ENCODE data around the gene PPP1R13L. TPM values are rescaled to one million over a fixed set of nuclear protein-coding genes. Genes with fewer than 3 reads are reported as not detected.
"Not testable (repeated sequence)": the region's sequence is repeated elsewhere in the genome, so short reads cannot be mapped to it uniquely, and the experiment has no call there.

Gene PPP1R13L
- total and polyA plus RNA-seq, 4 donors: 14.0 to 37.3 (median 33.0) TPM

- no peak for DNase-seq
- peaks cover 0 to 1% (median 0%) of the 10 kb centered on the region in 5 donors for H3K4me1 ChIP-seq (ENCODE audit: control insufficient read depth in 5 of 5, insufficient read depth in 5 of 5, low read length in 5 of 5)
- H3K27ac ChIP-seq (ENCODE audit: low read depth in 1 of 2, low read length in 1 of 2): no peak overlapping the region
- no peaks in the 10 kb centered on the region for H3K27me3 ChIP-seq (ENCODE audit: control insufficient read depth in 3 of 3, insufficient read depth in 3 of 3, low read length in 2 of 3)
- 72 to 94% methylated on average over 4 of the region's 4 CpGs for WGBS, 2 donors
- ATAC-seq (ENCODE audit: insufficient read depth, low FRiP score): no peak
- H3K4me3 ChIP-seq: no peak overlapping the region
- H3K36me3 ChIP-seq (ENCODE audit: control insufficient read depth in 4 of 4, insufficient read depth in 4 of 4, low read length in 4 of 4): peaks cover 2 to 50% (median 18%) of the 10 kb centered on the region in 4 donors
- no peak overlapping the region for H3K9ac ChIP-seq (ENCODE audit: insufficient read depth in 1 of 2, low read length in 2 of 2)
- peaks cover 0 to 2% (median 0%) of the 10 kb centered on the region in 4 donors for H3K9me3 ChIP-seq (ENCODE audit: control insufficient read depth in 4 of 4, insufficient read depth in 3 of 4, low read length in 3 of 4)
- no peak for TF ChIP-seq CTCF (IDR thresholded peaks at IDR 0.05; ENCODE audit: control extremely low read depth, extremely low read depth)
These were observed 12.3 kb upstream of the PPP1R13L start for GRCh38 chr19:45417151-45417550.

GRCh38 chr19:45414468-45414867 is 9.6 kb upstream of the PPP1R13L start:
- Histone ChIP-seq H3K4me3 (no peak overlapping the region), H3K4me1 (ENCODE audit: control insufficient read depth in 5 of 5, insufficient read depth in 5 of 5, low read length in 5 of 5) (no peaks in the 10 kb centered on the region), H3K27ac (ENCODE audit: low read depth in 1 of 2, low read length in 1 of 2) (no peak overlapping the region), H3K9me3 (ENCODE audit: control insufficient read depth in 4 of 4, insufficient read depth in 3 of 4, low read length in 3 of 4) (peaks cover 0 to 2% (median 0%) of the 10 kb centered on the region in 4 donors), H3K27me3 (ENCODE audit: control insufficient read depth in 3 of 3, insufficient read depth in 3 of 3, low read length in 2 of 3) (no peaks in the 10 kb centered on the region), H3K9ac (ENCODE audit: insufficient read depth in 1 of 2, low read length in 2 of 2) (no peak overlapping the region), H3K36me3 (ENCODE audit: control insufficient read depth in 4 of 4, insufficient read depth in 4 of 4, low read length in 4 of 4) (peaks cover 2 to 36% (median 10%) of the 10 kb centered on the region in 4 donors)
- ATAC-seq (ENCODE audit: insufficient read depth, low FRiP score) (no peak), DNase-seq (no peak)
- WGBS, 2 donors: 96 to 97% methylated on average over 8 of the region's 8 CpGs
- TF ChIP-seq CTCF (IDR thresholded peaks at IDR 0.05; ENCODE audit: control extremely low read depth, extremely low read depth): no peak

GRCh38 chr19:45413497-45413896 is 8.6 kb upstream of the PPP1R13L start:
- no peak for TF ChIP-seq CTCF (IDR thresholded peaks at IDR 0.05; ENCODE audit: control extremely low read depth, extremely low read depth)
- Histone ChIP-seq H3K4me3 (no peak overlapping the region), H3K9me3 (ENCODE audit: control insufficient read depth in 4 of 4, insufficient read depth in 3 of 4, low read length in 3 of 4) (peaks cover 0 to 2% (median 0%) of the 10 kb centered on the region in 4 donors), H3K4me1 (ENCODE audit: control insufficient read depth in 5 of 5, insufficient read depth in 5 of 5, low read length in 5 of 5) (no peaks in the 10 kb centered on the region), H3K9ac (ENCODE audit: insufficient read depth in 1 of 2, low read length in 2 of 2) (no peak overlapping the region), H3K36me3 (ENCODE audit: control insufficient read depth in 4 of 4, insufficient read depth in 4 of 4, low read length in 4 of 4) (peaks cover 0 to 29% (median 10%) of the 10 kb centered on the region in 4 donors), H3K27me3 (ENCODE audit: control insufficient read depth in 3 of 3, insufficient read depth in 3 of 3, low read length in 2 of 3) (no peaks in the 10 kb centered on the region), H3K27ac (ENCODE audit: low read depth in 1 of 2, low read length in 1 of 2) (no peak overlapping the region)
- no peak for ATAC-seq (ENCODE audit: insufficient read depth, low FRiP score)
- 85 to 93% methylated on average over 6 of the region's 6 CpGs for WGBS, 2 donors
- DNase-seq: no peak

GRCh38 chr19:45410330-45410729 is 5.5 kb upstream of the PPP1R13L start:
- not testable (repeated sequence) for H3K27ac ChIP-seq (ENCODE audit: low read depth in 1 of 2, low read length in 1 of 2); H3K9me3 ChIP-seq (ENCODE audit: control insufficient read depth in 4 of 4, insufficient read depth in 3 of 4, low read length in 3 of 4); H3K9ac ChIP-seq (ENCODE audit: insufficient read depth in 1 of 2, low read length in 2 of 2); DNase-seq; H3K27me3 ChIP-seq (ENCODE audit: control insufficient read depth in 3 of 3, insufficient read depth in 3 of 3, low read length in 2 of 3); ATAC-seq (ENCODE audit: insufficient read depth, low FRiP score); H3K4me3 ChIP-seq
- 96% methylated on average over 4 of the region's 4 CpGs for WGBS, 2 donors
- Histone ChIP-seq H3K36me3 (ENCODE audit: control insufficient read depth in 4 of 4, insufficient read depth in 4 of 4, low read length in 4 of 4) (peaks cover 0 to 16% (median 5%) of the 10 kb centered on the region in 4 donors), H3K4me1 (ENCODE audit: control insufficient read depth in 5 of 5, insufficient read depth in 5 of 5, low read length in 5 of 5) (peaks cover 0 to 17% (median 4%) of the 10 kb centered on the region in 5 donors)

Data from lung (tissue), 12 donors.